Retinal pigment epithelial cell (primary cell): ENCODE measurements around the gene SPATA46.

ENCODE experiments used
- DNase-seq: peaks from one replicate; pipeline ENCODE4 v3.0.0-alpha.2; 2010; ENCODE audit warnings: low read depth
- H3K4me3 ChIP-seq: 2 replicates; pipeline ENCODE4 v1.5.1; 2011; ENCODE audit warnings: mild to moderate bottlenecking, low read length, control low read depth, moderate library complexity
- CTCF ChIP-seq: conservative IDR thresholded peaks from 2 replicates; pipeline ENCODE4 v1.5.1; 2011; ENCODE audit warnings: low read depth, low read length, control low read depth, inconsistent platforms

SPATA46 gene

GRCh38 chr1:162364498-162364897 lies 12.2 kb downstream of the SPATA46 start:
- no peak for TF ChIP-seq CTCF
- H3K4me3 ChIP-seq, result no peak overlapping the region
- DNase-seq, result no peak

GRCh38 chr1:162363823-162364222 lies 12.8 kb downstream of the SPATA46 start:
- no peak for DNase-seq
- TF ChIP-seq CTCF, result no peak
- H3K4me3 ChIP-seq, result no peak overlapping the region

- TF ChIP-seq CTCF, result no peak
- H3K4me3 ChIP-seq, result no peak overlapping the region
- no peak for DNase-seq
Observed at GRCh38 chr1:162361349-162361748, 15.3 kb downstream of the SPATA46 start.

- no peak for DNase-seq
Observed at GRCh38 chr1:162360874-162361260, 15.8 kb downstream of the SPATA46 start.

GRCh38 chr1:162360237-162360873 lies 16.3 kb downstream of the SPATA46 start:
- H3K4me3 ChIP-seq, result no peak overlapping the region
- no peak for DNase-seq
- TF ChIP-seq CTCF, result no peak

More at GRCh38 chr1:162360874-162361260, 15.8 kb downstream of the SPATA46 start:
- H3K4me3 ChIP-seq, result no peak overlapping the region
- no peak for TF ChIP-seq CTCF

DNA sequence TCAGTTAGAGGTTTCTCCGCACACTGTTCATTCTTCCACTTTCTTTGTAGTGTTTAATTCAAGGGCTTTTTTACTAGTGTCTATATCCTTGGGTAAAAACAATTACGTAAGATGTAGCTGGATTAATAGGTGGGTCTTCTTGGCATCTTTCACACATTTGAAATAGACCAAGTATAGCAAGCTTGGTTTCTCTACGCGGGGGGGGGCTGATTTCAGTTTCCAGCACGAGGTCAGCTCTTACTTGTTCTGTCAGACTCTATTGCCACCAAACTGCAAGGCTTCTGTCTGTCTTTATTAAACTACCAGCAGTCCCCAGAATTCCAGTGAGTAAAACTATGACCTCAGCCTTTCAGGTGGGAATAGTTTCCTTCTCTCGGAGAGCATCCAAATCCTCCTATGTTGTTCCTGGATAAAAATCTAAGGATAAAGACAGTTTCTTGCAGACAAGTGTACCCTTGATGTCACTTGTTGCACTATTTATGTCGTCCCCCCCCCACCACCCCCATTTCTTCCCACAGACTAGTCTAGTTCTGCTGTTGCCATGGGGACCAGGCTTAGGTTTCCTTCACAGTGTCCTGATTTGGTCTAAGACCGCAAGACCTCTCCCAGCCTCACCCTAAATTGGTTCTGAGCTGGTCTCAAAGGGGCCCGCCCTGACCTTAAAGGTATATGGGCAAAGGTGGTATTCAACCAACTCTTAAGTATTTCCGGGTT lies 17.0 kb downstream of the SPATA46 start:
- no peak overlapping the region for H3K4me3 ChIP-seq
- no peak for DNase-seq
- no peak for TF ChIP-seq CTCF

DNA sequence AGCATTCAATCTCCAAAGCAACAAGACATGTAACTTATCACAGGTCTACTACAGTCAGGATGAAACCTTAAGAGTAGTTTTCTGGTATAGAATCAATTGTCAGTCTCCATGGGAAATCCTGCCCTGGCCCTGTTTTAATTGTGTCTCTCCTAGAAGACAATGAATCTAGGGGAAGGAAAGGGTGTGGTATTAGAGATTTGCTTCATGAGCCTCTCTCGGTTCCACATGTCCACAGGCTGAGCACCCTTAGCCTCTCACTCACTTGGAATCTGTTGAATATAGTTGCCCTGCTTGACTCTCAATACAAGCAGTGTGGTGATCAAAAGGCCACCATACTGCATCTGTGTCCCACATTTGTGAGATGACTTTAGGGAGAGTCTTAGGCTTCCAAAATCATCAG lies 17.7 kb downstream of the SPATA46 start:
- no peak for DNase-seq
- no peak for TF ChIP-seq CTCF
- H3K4me3 ChIP-seq, result no peak overlapping the region
